ENCODE results near the gene VAMP2.

DNA sequence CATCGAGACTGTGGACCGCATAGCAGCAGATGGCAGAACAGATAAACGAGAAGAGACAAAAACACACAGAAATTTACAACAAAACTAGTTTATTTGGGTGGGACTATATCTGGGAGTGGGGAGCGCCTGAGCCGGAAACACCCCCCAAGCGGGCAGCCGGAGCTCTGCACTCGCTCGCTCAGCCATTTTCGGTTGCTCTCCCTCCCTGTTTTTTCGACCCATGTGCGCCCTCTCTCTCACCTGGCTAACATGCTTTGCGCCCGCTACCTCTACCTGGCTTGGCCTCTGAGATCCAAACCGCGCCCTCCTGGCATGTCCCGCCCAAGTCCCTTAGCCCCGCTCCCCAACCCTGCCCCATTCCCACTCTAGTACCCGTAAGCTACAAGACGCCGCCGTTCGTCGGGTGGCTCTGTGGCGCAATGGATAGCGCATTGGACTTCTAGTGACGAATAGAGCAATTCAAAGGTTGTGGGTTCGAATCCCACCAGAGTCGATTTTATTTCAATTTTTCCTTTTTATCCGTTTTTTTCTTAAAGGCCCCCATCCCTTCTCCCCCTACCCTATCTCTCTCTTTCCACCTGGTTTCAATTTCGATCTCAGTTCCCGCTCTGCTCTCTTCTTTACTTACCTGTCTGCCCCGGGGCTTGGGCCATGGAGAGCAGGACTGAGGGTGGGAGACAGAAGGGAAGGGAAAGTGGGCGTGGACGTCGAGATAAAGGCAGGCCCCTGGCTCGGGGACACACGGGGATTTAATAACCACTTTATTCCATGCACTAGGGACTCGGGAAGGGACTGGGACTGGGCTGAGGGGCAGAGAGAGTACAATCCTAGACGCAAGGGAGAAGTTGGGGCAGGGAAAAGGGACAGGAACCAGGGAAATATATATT is 42.0 kb downstream of the VAMP2 start:
- TF ChIP-seq POLR2A (IDR thresholded peaks at IDR 0.05) = no peak
- TF ChIP-seq, protein P1, sequence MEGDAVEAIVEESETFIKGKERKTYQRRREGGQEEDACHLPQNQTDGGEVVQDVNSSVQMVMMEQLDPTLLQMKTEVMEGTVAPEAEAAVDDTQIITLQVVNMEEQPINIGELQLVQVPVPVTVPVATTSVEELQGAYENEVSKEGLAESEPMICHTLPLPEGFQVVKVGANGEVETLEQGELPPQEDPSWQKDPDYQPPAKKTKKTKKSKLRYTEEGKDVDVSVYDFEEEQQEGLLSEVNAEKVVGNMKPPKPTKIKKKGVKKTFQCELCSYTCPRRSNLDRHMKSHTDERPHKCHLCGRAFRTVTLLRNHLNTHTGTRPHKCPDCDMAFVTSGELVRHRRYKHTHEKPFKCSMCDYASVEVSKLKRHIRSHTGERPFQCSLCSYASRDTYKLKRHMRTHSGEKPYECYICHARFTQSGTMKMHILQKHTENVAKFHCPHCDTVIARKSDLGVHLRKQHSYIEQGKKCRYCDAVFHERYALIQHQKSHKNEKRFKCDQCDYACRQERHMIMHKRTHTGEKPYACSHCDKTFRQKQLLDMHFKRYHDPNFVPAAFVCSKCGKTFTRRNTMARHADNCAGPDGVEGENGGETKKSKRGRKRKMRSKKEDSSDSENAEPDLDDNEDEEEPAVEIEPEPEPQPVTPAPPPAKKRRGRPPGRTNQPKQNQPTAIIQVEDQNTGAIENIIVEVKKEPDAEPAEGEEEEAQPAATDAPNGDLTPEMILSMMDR (IDR thresholded peaks at IDR 0.05) = peak in 1 of 3 experiments; percentile 18
